Measurements from ENCODE around the gene ALDH2.

ALDH2 gene

GRCh38 chr12:111764120-111764821 lies 2.5 kb upstream of the ALDH2 start:
- Histone ChIP-seq H3K4me3 (no peak overlapping the region), H3K9me3 (ENCODE audit: low read depth, low read length) (no peaks in the 10 kb centered on the region), H3K9ac (ENCODE audit: insufficient read length) (no peak overlapping the region), H3K36me3 (ENCODE audit: insufficient read depth, low read length) (no peaks in the 10 kb centered on the region), H3K27ac (no peak overlapping the region)
- DNase-seq (ENCODE audit: low read depth, low spot score) = no peak
- TF ChIP-seq FOXP2 (optimal IDR thresholded peaks at IDR 0.05; ENCODE audit: control extremely low read depth, extremely low read length, insufficient read depth) (no peak), EZH2 (IDR thresholded peaks at IDR 0.05) (no peak), POLR2AphosphoS5 (IDR thresholded peaks at IDR 0.05; ENCODE audit: borderline replicate concordance, low read depth, low read length) (no peak)

GRCh38 chr12:111767362-111768158 lies 827 bp downstream of the ALDH2 start:
- H3K9me3 ChIP-seq (ENCODE audit: low read depth, low read length) = no peaks in the 10 kb centered on the region
- peak overlapping the region; percentile 88 for H3K4me3 ChIP-seq
- TF ChIP-seq POLR2AphosphoS5 (IDR thresholded peaks at IDR 0.05; ENCODE audit: borderline replicate concordance, low read depth, low read length) (no peak), FOXP2 (optimal IDR thresholded peaks at IDR 0.05; ENCODE audit: control extremely low read depth, extremely low read length, insufficient read depth) (no peak), EZH2 (IDR thresholded peaks at IDR 0.05) (no peak)
- no peaks in the 10 kb centered on the region for H3K36me3 ChIP-seq (ENCODE audit: insufficient read depth, low read length)
- H3K27ac ChIP-seq = no peak overlapping the region
- DNase-seq (ENCODE audit: low read depth, low spot score) = no peak
- peak overlapping the region; percentile 72 for H3K9ac ChIP-seq (ENCODE audit: insufficient read length)

- no peak for DNase-seq (ENCODE audit: low read depth, low spot score)
- H3K9ac ChIP-seq (ENCODE audit: insufficient read length) = no peak overlapping the region
- no peaks in the 10 kb centered on the region for H3K9me3 ChIP-seq (ENCODE audit: low read depth, low read length)
- no peaks in the 10 kb centered on the region for H3K36me3 ChIP-seq (ENCODE audit: insufficient read depth, low read length)
- H3K27ac ChIP-seq = no peak overlapping the region
- H3K4me3 ChIP-seq = peak overlapping the region; percentile 88; the same call in 1 of the 2 replicates
- no peak for TF ChIP-seq FOXP2 (optimal IDR thresholded peaks at IDR 0.05; ENCODE audit: control extremely low read depth, extremely low read length, insufficient read depth)
- TF ChIP-seq EZH2 (IDR thresholded peaks at IDR 0.05) = no peak
- no peak for TF ChIP-seq POLR2AphosphoS5 (IDR thresholded peaks at IDR 0.05; ENCODE audit: borderline replicate concordance, low read depth, low read length)
These were observed 1.6 kb downstream of the ALDH2 start for GRCh38 chr12:111768159-111768895.

GRCh38 chr12:111769599-111769998 lies 2.9 kb downstream of the ALDH2 start:
- DNase-seq (ENCODE audit: low read depth, low spot score) = no peak
- no peak overlapping the region for H3K27ac ChIP-seq
- H3K9ac ChIP-seq (ENCODE audit: insufficient read length) = no peak overlapping the region
- H3K4me3 ChIP-seq = no peak overlapping the region
- no peak for TF ChIP-seq EZH2 (IDR thresholded peaks at IDR 0.05)
- no peak for TF ChIP-seq POLR2AphosphoS5 (IDR thresholded peaks at IDR 0.05; ENCODE audit: borderline replicate concordance, low read depth, low read length)
- no peak for TF ChIP-seq FOXP2 (optimal IDR thresholded peaks at IDR 0.05; ENCODE audit: control extremely low read depth, extremely low read length, insufficient read depth)
- no peaks in the 10 kb centered on the region for H3K36me3 ChIP-seq (ENCODE audit: insufficient read depth, low read length)
- H3K9me3 ChIP-seq (ENCODE audit: low read depth, low read length) = no peaks in the 10 kb centered on the region

GRCh38 chr12:111773801-111774551 lies 7.2 kb downstream of the ALDH2 start:
- no peak overlapping the region for H3K4me3 ChIP-seq
- H3K9ac ChIP-seq (ENCODE audit: insufficient read length) = no peak overlapping the region
- TF ChIP-seq FOXP2 (optimal IDR thresholded peaks at IDR 0.05; ENCODE audit: control extremely low read depth, extremely low read length, insufficient read depth) = no peak
- no peak for TF ChIP-seq POLR2AphosphoS5 (IDR thresholded peaks at IDR 0.05; ENCODE audit: borderline replicate concordance, low read depth, low read length)
- TF ChIP-seq EZH2 (IDR thresholded peaks at IDR 0.05) = no peak
- H3K9me3 ChIP-seq (ENCODE audit: low read depth, low read length) = no peaks in the 10 kb centered on the region
- no peaks in the 10 kb centered on the region for H3K36me3 ChIP-seq (ENCODE audit: insufficient read depth, low read length)
- H3K27ac ChIP-seq = no peak overlapping the region
- no peak for DNase-seq (ENCODE audit: low read depth, low spot score)

- no peak for TF ChIP-seq EZH2 (IDR thresholded peaks at IDR 0.05)
- TF ChIP-seq POLR2AphosphoS5 (IDR thresholded peaks at IDR 0.05; ENCODE audit: borderline replicate concordance, low read depth, low read length) = no peak
- no peak for TF ChIP-seq FOXP2 (optimal IDR thresholded peaks at IDR 0.05; ENCODE audit: control extremely low read depth, extremely low read length, insufficient read depth)
- Histone ChIP-seq H3K27ac (peak overlapping the region; percentile 14; the same call in 1 of the 2 replicates), H3K9me3 (ENCODE audit: low read depth, low read length) (no peaks in the 10 kb centered on the region), H3K36me3 (ENCODE audit: insufficient read depth, low read length) (no peaks in the 10 kb centered on the region), H3K9ac (ENCODE audit: insufficient read length) (peak overlapping the region; percentile 2), H3K4me3 (peak overlapping the region; percentile 2; the same call in 1 of the 2 replicates)
- DNase-seq (ENCODE audit: low read depth, low spot score) = no peak
These were observed 8.8 kb downstream of the ALDH2 start for GRCh38 chr12:111775205-111776193.
